ENCODE measurements around the gene SLC2A13. TPM values are rescaled to one million over a fixed set of nuclear protein-coding genes. Genes with fewer than 3 reads are reported as not detected.

Gene SLC2A13
- total RNA-seq, 2 donors from 2014 or later: 21.0 to 41.9 TPM

DNA sequence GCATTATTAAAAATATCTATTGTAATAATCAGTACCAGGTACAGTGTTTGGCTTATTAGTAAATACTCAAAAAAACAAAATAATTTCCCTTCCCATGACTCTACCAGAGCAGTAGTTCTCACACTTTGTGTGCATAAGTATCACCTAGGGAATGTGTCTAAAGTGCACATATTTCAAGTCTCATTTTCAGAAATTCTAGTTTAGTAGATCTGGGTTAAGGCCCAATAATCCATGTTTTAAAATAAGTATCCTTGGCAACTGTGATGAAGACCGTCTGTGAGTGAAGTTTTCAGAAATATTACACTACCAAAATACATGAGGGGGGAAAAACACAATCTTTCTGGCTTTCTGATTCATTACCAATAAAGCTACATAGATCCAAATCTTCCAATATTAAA, 237.6 kb downstream of the SLC2A13 start:
- no peaks in the 10 kb centered on the region for H3K27me3 ChIP-seq
- H3K4me3 ChIP-seq: no peak overlapping the region
- intact Hi-C loops (cut with DNase I): no loop called here
- H3K4me1 ChIP-seq: no peaks in the 10 kb centered on the region
- TF ChIP-seq POLR2A (IDR thresholded peaks at IDR 0.05) (no peak), CTCF (IDR thresholded peaks at IDR 0.05) (no peak)
- no peak overlapping the region for H3K27ac ChIP-seq
- no peak for DNase-seq
- H3K36me3 ChIP-seq (replicated peaks in 1 of 2; ENCODE audit: insufficient read depth in 1 of 2, low read depth in 2 of 2): no peaks in the 10 kb centered on the region
- 83 to 87% methylated on average over 1 of the region's 1 CpG for WGBS, 2 donors
- no peak for ATAC-seq
- no peaks in the 10 kb centered on the region for H3K9me3 ChIP-seq

- 70 to 72% methylated on average over 1 of the region's 1 CpG for WGBS, 2 donors
- no peak for DNase-seq
- Histone ChIP-seq H3K4me1 (no peaks in the 10 kb centered on the region), H3K36me3 (replicated peaks in 1 of 2; ENCODE audit: insufficient read depth in 1 of 2, low read depth in 2 of 2) (no peaks in the 10 kb centered on the region), H3K27ac (no peak overlapping the region), H3K27me3 (no peaks in the 10 kb centered on the region), H3K9me3 (no peaks in the 10 kb centered on the region), H3K4me3 (no peak overlapping the region)
- TF ChIP-seq POLR2A (IDR thresholded peaks at IDR 0.05): no peak
- no peak for TF ChIP-seq CTCF (IDR thresholded peaks at IDR 0.05)
- intact Hi-C loops (cut with DNase I): no loop called here
- ATAC-seq: no peak
Measured at GRCh38 chr12:39867631-39868327, 238.1 kb downstream of the SLC2A13 start.

DNA sequence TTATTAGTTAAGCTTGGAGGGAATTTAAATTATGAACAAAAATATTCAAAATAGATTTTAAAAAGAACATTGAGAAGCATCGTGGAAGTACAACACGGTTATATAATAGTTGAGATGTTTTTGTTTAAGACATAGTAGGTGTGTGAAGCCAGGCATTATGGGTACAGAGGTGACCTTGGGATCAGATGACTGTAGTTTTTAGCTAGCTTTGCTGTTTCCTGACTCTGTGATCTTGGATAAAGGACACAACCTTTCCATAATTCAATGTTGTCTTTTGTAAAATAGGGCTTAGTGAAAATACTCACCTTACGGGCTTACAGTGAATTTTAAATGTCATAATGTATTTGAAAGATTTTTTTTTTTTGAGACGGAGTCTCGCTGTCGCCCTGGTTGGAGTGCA, 239.7 kb downstream of the SLC2A13 start:
- no peaks in the 10 kb centered on the region for H3K36me3 ChIP-seq (replicated peaks in 1 of 2; ENCODE audit: insufficient read depth in 1 of 2, low read depth in 2 of 2)
- intact Hi-C loops (cut with DNase I): no loop called here
- no peaks in the 10 kb centered on the region for H3K4me1 ChIP-seq
- DNase-seq (no peak), ATAC-seq (no peak)
- H3K4me3 ChIP-seq: no peak overlapping the region
- H3K9me3 ChIP-seq: no peaks in the 10 kb centered on the region
- no peaks in the 10 kb centered on the region for H3K27me3 ChIP-seq
- TF ChIP-seq POLR2A (IDR thresholded peaks at IDR 0.05): no peak
- no peak for TF ChIP-seq CTCF (IDR thresholded peaks at IDR 0.05)
- H3K27ac ChIP-seq: no peak overlapping the region
- 94 to 99% methylated on average over 6 of the region's 6 CpGs for WGBS, 2 donors

DNA sequence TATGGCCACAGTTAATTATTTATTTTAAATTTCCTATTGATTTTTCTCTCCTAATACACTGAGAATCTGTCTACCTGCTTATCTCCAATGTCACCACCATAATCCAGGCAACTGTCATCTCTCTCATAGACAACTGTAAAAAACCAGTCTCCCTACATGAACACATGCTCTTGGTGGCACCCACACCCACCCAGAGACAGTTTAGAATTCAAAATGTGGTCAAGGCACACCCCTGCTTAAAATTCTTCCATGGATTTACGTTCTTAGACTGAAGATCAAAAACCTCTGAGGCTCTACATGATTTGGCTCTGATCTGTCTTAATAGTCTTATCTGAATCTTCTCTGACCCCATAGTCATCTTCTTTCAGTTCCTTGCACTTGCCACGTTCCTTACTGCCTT, 245.2 kb downstream of the SLC2A13 start:
- ATAC-seq: no peak
- intact Hi-C loops (cut with DNase I): no loop called here
- H3K27ac ChIP-seq: no peak overlapping the region
- H3K27me3 ChIP-seq: no peaks in the 10 kb centered on the region
- no peak overlapping the region for H3K4me3 ChIP-seq
- 86 to 89% methylated on average over 2 of the region's 2 CpGs for WGBS, 2 donors
- H3K4me1 ChIP-seq: no peaks in the 10 kb centered on the region
- no peak for DNase-seq
- no peaks in the 10 kb centered on the region for H3K36me3 ChIP-seq (replicated peaks in 1 of 2; ENCODE audit: insufficient read depth in 1 of 2, low read depth in 2 of 2)
- H3K9me3 ChIP-seq: no peaks in the 10 kb centered on the region
- TF ChIP-seq POLR2A (IDR thresholded peaks at IDR 0.05) (no peak), CTCF (IDR thresholded peaks at IDR 0.05) (no peak)

DNA sequence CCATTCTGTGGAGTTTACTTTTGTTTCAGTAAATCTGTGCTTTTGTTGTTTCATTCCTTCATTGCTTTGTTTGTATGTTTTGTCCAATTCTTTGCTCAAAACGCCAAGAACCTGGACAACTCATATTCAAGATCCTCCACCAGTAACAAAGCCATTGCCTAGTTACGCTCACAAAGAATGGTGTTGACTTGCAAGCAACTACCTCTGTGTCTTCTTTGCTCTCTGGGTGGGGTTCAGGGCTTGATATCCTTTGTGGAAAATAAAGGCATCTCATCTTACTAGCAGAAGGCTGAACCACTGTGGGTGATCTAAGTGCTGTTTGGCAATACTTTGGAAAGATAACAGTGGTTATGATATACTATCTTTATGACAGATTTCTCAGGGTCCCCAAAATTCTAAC, 252.9 kb downstream of the SLC2A13 start:
- no peaks in the 10 kb centered on the region for H3K27me3 ChIP-seq

More for the DNA sequence above, 252.9 kb downstream of the SLC2A13 start:
- Histone ChIP-seq H3K4me1 (no peaks in the 10 kb centered on the region), H3K27ac (no peak overlapping the region), H3K4me3 (no peak overlapping the region), H3K9me3 (no peaks in the 10 kb centered on the region), H3K36me3 (replicated peaks in 1 of 2; ENCODE audit: insufficient read depth in 1 of 2, low read depth in 2 of 2) (no peaks in the 10 kb centered on the region)
- TF ChIP-seq CTCF (IDR thresholded peaks at IDR 0.05) (no peak), POLR2A (IDR thresholded peaks at IDR 0.05) (no peak)
- ATAC-seq (no peak), DNase-seq (no peak)
- intact Hi-C loops (cut with DNase I): no loop called here
- 92% methylated on average over 2 of the region's 2 CpGs for WGBS, 2 donors

All from body of pancreas (tissue), 4 donors.